ENCODE measurements around the gene CAMSAP3.

GRCh38 chr19:7611541-7612279 lies 16.0 kb downstream of the CAMSAP3 start:
- TF ChIP-seq CTCF (IDR thresholded peaks at IDR 0.05; ENCODE audit: low read depth, low read length) (no peak), EZH2phosphoT487 (IDR thresholded peaks at IDR 0.05; ENCODE audit: low read depth) (no peak)
